Dermis blood vessel endothelial cell (primary cell): ENCODE results near the gene KIR2DL1. TPM values are rescaled to one million over a fixed set of nuclear protein-coding genes. Genes with fewer than 3 reads are reported as not detected.
"Not testable (repeated sequence)": the region's sequence is repeated elsewhere in the genome, so short reads cannot be mapped to it uniquely, and the experiment has no call there.

Source experiments
- DNase-seq: peaks from one replicate; pipeline ENCODE4 v3.0.0; 2010
- total RNA-seq: library from RNA; depleted of rRNA; stranded (reverse); fragments of >200 nt; gene quantifications from 2 replicates; pipeline ENCODE4 v1.2.3, GENCODE V29; 2014

Gene KIR2DL1
- total RNA-seq: not detected in 2 replicates

- DNase-seq: not testable (repeated sequence)
Observed at GRCh38 chr19:54769646-54770045, at the start of gene KIR2DL1. Gene KIR2DL1 (plus strand): TSS chr19:54769793. CDS start chr19:54769851, 58 bp downstream.

GRCh38 chr19:54724142-54724541, 45.5 kb upstream of the KIR2DL1 start, which contains the start of gene KIR3DL3:
Gene KIR3DL3 (plus strand): TSS chr19:54724442. CDS start chr19:54724497, 55 bp downstream.
- DNase-seq: no peak

DNA sequence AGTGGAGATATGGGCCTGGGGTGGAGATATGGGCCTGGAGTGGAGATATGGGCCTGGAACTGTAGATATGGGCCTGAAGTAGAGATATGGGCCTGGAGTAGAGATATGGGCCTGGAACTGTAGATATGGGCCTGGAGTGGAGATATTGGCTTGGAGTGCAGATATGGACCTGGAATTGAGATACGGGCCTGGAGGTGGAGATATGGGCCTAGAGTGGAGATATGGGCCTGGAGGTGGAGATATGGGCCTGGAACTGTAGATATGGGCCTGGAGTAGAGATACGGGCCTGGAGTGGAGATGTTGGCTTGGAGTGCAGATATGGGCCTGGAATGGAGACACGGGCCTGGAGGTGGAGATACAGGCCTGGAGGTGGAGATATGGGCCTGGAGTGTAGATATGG, 44.9 kb upstream of the KIR2DL1 start:
- DNase-seq: no peak

DNA sequence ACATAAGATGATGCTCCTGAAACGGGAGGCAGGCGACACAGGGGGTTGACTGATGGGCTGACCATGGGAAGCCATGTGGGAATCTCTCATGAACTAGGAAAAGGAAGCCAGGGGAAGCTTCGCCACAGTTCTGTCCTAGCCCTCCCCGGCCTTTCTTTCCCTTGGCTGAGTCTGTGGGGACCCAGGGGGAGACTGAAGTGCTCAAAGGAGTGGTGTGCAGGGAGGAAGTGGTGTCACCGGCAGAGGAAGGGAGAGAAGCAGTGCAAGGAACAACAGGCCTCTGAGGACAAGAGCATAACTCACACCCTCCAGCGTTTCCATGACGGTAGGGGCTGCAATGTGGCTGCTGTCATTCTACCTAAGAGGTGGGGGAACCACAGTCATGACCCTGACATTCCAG, 44.3 kb upstream of the KIR2DL1 start:
- no peak for DNase-seq

GRCh38 chr19:54727562-54727961, 42.0 kb upstream of the KIR2DL1 start:
- no peak for DNase-seq

DNA sequence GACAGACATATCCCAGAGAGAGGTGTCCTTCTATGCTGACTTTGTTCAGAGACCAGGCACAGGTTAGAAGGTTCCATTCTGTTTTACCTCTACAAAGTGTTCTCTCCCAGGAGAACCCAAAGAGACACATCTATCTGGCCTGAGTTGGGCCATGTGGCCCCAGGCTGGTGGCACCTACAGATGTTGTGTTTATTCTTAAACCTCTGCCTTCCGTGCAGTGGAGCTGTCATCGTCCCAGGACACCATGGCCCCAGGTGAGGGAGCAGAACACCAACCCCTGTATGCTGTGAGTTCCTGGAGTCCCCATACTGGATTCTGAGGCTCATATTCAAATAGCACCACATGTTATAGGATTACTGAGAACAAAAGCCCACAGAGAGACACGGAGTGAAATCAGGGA, 41.4 kb upstream of the KIR2DL1 start:
- no peak for DNase-seq

DNA sequence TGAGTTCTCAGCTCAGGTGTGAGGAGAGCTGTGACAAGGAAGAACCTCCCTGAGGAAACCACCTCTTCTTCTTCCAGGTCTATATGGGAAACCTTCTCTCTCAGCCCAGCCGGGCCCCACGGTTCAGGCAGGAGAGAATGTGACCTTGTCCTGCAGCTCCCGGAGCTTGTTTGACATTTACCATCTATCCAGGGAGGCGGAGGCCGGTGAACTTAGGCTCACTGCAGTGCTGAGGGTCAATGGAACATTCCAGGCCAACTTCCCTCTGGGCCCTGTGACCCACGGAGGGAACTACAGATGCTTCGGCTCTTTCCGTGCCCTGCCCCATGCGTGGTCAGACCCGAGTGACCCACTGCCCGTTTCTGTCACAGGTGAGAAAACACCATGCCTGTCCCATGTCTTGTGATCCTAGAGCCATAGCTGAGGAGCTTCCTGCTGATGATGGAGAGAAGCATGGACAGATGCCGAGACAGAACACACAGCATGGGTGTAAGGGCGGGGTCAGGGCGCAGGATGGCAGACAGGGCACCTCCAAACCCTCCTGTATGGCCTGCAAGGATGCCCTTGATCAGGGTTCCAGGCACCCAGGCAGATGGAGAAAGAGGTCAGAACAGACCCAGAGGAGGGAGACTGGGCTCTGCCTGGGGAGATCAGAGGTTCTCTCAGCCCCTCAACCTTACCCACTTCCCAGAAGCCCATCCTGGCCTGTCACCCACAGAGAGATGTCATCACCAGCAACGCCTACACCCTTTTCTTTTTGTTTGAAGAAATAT, 40.0 kb upstream of the KIR2DL1 start:
- DNase-seq: no peak

GRCh38 chr19:54731191-54731590, 38.4 kb upstream of the KIR2DL1 start:
- DNase-seq: no peak

GRCh38 chr19:54738306-54738705, 31.3 kb upstream of the KIR2DL1 start, which contains the start of gene KIR2DL3:
Gene KIR2DL3 (plus strand): TSS chr19:54738513. CDS start chr19:54738546, 33 bp downstream.
- DNase-seq: not testable (repeated sequence)

GRCh38 chr19:54738715-54739114, 30.9 kb upstream of the KIR2DL1 start:
- DNase-seq: no peak

GRCh38 chr19:54739587-54740497, 29.8 kb upstream of the KIR2DL1 start:
- no peak for DNase-seq

DNA sequence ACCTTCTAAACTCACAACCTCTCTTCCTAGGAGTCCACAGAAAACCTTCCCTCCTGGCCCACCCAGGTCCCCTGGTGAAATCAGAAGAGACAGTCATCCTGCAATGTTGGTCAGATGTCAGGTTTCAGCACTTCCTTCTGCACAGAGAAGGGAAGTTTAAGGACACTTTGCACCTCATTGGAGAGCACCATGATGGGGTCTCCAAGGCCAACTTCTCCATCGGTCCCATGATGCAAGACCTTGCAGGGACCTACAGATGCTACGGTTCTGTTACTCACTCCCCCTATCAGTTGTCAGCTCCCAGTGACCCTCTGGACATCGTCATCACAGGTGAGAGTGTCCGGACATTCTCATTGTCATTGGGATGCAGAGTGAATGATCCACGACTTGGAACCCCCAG, 27.6 kb upstream of the KIR2DL1 start:
- DNase-seq: not testable (repeated sequence)

DNA sequence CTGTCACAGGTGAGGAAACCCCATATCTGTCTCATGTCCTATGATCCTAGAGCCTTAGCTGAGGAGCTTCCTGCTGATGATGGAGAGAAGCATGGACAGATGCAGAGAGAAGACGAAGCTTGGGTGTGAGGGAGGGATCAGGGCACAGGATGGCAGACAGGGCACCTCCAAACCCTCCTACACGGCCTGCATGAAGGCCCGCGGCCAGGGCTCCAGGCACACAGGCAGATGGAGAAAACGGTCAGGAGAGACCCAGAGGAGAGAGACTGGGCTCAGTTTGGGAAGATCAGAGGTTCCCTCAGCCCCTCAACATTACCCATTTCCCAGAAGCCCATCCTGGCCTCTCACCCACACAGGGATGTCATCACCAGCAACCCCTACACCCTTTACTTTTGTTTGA, 25.5 kb upstream of the KIR2DL1 start:
- not testable (repeated sequence) for DNase-seq

GRCh38 chr19:54747614-54748322, 21.8 kb upstream of the KIR2DL1 start:
- not testable (repeated sequence) for DNase-seq

- not testable (repeated sequence) for DNase-seq
Observed at GRCh38 chr19:54750276-54750675, 19.3 kb upstream of the KIR2DL1 start.

DNA sequence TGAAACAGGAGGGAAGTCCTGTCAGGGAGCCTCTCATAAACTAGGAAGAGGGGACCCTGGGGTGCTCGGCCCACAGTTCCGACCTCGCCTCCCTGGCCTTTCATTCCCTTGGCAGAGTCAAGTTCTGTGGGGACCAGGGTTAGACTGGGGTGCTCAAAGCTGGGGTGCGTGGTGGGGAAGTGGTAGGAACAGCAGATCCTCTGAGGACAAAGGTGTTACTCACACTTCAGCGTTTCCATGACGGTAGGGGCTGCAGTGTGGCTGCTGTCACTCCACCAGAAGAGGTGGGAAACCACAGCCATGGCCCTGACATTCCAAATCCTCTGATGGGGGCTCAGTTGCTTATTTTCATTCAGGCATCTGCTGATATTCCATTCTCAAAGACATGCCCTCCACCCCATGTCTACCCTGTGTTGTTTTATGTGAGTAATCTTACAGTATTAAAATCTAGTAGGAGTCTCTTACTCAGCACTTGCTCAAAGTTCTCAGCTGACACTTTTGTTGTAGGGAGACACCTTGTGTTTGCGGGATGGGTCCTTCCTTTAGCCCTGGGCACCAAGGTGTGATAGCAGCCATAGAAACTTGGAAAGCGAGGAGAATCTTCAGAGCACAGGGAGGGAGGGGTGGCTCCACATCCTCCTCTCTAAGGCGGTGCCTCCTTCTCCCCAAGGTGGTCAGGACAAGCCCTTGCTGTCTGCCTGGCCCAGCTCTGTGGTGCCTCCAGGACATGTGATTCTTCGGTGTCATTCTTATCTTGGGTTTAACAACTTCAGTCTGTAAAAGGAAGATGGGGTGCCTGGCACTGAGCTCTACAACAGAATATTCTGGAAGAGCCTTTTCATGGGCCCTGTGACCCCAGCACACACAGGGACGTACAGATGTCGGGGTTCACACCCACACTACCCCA, 13.1 kb upstream of the KIR2DL1 start:
- DNase-seq: not testable (repeated sequence)

DNA sequence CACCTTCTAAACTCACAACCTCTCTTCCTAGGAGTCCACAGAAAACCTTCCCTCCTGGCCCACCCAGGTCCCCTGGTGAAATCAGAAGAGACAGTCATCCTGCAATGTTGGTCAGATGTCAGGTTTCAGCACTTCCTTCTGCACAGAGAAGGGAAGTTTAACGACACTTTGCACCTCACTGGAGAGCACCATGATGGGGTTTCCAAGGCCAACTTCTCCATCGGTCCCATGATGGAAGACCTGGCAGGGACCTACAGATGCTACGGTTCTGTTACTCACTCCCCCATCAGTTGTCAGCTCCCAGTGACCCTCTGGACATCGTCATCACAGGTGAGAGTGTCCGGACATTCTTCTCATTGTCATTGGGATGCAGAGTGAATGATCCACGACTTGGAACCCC, 11.0 kb upstream of the KIR2DL1 start:
- not testable (repeated sequence) for DNase-seq

DNA sequence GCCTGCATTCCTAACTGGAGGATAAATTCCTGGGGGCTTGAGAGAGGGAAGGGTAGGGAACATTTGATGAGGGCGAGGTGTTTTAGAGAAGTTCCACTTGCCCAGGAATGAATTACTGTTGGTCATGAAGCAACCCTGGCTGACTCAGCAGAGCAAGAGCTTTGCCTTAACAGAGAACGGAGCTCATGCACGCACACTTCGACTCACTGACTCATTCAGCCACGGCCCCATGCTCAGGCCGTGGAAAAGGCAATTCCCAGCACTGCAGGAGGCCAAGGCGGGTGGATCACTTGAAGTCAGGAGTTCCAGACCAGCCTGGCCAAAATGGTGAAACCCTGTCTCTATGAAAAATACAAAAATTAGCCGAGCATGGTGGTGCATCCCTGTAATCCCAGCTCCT, 5.4 kb upstream of the KIR2DL1 start:
- DNase-seq: not testable (repeated sequence)

DNA sequence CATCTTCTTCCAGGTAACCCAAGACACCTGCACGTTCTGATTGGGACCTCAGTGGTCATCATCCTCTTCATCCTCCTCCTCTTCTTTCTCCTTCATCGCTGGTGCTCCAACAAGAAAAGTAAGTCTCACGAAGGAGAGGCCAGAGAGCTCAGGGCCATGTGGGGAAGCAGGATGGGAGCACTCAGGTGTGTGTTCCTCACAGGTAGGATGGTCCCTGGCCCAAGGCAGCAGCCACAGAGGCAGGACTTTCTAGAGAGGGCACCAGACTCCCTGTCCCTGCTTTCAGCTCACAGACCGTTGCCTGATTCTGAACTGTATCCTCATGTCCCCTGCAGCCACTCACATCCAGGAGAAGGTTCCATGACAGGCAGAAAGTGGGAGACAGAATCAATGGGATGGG, 3.1 kb upstream of the KIR2DL1 start:
- not testable (repeated sequence) for DNase-seq

- DNase-seq: not testable (repeated sequence)
Observed at GRCh38 chr19:54770511-54770910, 918 bp downstream of the KIR2DL1 start.
